SKM-1 treated with dmso at 0.1 percent for 144 hours (cell line): ENCODE data around the gene AUH.
"Not testable (repeated sequence)": the region's sequence is repeated elsewhere in the genome, so short reads cannot be mapped to it uniquely, and the experiment has no call there.

ENCODE experiments used
- DNase-seq: peaks from one replicate; lab custom pipeline; 2025; ENCODE audit not compliant: unreplicated experiment; lab: John Stamatoyannopoulos, UW

The AUH gene, protein sequence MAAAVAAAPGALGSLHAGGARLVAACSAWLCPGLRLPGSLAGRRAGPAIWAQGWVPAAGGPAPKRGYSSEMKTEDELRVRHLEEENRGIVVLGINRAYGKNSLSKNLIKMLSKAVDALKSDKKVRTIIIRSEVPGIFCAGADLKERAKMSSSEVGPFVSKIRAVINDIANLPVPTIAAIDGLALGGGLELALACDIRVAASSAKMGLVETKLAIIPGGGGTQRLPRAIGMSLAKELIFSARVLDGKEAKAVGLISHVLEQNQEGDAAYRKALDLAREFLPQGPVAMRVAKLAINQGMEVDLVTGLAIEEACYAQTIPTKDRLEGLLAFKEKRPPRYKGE

DNA sequence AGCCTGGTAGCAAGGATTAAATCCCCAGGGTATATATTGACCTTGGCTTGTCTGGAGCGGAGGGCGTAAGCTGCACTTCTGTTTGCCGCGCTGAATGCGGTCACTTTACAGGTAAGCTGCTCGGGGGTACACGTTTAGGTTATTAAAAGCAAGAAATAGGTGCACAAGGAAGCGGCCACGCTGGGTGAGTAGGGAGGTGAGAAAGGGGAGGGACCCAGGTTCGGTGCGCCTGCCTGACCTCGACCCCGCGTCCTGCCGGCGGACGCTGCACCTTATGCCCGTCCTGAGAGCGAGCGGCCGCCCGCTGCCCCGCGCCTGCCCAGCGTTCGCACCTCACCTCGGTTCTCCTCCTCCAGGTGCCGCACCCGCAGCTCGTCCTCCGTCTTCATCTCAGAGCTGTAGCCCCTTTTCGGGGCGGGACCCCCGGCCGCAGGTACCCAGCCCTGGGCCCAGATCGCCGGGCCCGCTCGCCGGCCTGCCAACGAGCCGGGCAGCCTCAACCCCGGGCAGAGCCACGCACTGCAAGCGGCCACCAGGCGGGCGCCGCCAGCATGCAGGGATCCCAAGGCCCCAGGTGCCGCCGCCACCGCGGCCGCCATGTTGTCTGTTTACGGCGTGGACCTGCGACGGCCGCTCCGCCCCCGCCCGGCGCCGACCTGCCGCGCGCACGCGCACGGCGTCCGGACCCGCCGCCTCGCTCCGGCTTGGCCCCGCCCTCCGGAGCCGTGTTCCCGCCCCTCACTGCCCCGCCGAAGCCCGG lies at the start of gene AUH:
AUH (minus strand) TSS at position 628 of the 760 bp plus-strand sequence; CDS start at position 599, 29 bp downstream.
- peak; percentile 39 for DNase-seq

DNA sequence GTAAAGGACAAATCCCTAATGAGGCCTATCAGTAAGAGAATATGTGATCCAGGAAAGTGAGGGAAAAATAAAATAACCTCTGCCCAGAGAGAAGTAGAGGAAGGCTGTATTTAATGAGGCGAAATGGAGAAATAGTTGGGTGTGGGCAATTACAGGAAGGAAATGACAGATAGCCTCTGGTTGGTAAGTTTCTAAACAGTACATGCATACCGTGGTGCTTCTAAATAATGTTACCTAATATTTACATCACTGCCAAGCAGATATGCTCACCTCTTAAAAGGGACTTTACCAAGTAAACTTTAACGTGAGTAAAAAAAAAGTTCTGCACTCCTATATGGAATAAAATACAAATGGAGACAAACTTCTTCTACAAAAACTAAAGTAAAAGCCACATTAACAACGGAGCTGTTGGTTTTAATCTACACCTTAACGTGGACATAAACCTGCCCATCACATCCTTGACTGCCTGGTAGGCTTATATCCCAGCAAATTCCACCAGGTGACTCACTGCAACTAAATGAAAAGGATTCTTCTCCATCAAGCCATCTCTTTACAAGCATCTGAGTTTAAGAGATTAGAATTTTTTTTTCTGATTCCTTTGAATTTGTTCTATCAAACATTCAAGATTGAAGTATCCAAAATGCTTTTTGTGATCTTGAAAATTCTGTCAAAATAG lies 49.5 kb upstream of the AUH start:
- DNase-seq, result peak; percentile 69

DNA sequence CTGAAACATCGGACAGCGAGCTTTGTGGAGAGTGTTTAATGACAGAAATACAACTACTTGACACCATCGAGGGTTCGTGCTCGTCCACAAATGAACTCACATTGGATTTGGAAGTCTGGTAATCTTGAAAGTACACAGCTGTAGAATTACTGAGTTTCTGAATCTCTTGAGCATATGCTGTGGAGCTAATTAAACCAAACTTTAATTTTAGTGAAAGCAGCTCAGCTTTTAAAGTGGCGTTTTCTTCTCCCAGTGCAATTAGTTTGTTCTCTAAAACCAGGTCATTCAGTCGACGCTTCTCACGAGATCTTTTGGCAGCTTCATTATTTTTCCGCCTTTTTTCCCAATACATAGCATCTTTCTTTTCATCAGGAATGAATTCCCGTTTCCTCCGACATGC lies 48.4 kb upstream of the AUH start:
- no peak for DNase-seq

DNA sequence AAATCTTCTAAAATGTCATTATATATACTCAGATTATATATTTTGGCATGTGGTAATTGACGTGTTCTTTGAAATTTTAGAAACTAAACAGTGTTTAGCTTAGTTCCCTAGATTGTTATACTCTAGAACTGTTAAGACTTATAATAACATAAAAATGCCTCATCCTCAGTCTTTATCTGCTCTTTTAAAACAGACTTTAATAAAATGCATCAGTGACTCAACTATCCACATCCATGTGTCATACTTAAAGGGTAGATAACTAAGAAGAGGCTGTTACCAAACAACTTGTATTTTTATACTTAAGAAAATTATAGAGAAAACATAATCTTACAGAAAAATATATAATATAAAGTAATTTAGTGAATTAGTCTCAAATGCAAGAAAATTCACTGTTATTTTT lies 46.8 kb upstream of the AUH start:
- DNase-seq, result no peak

DNA sequence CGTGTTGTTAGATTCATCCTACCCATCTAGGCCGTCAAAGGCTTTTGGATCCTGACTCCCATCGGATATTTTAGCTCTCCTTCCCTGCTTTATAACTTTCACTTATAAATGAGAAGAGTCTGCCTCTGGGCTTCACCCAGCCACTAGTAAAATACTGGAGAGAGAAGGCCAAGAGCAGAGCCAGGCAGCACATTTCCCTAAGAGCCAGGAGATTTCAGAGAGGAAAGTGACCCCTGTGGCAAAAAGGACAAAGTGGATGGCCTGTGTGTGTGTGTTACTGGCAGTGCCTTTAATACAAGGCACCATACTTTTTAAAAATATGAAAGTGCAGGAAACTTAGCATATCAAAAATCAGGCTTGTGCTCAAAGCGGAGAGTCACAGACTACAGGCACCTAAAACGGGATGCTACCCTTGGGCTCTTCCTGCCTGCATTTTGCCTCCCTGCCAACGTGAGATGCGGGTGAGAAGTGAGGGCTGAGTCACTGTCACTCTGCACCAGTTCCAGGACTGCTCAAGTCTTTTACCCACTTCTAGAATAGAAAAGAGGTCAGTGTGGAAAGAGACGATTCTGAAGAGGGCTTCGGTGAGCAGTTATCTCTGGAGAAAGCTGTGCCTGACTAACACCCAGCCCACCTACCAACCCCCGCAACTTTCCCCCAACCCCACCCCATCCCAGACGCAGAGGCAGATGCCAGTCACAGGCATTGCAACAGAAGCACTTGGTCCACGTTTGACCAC lies 46.0 kb upstream of the AUH start:
- DNase-seq, result no peak

DNA sequence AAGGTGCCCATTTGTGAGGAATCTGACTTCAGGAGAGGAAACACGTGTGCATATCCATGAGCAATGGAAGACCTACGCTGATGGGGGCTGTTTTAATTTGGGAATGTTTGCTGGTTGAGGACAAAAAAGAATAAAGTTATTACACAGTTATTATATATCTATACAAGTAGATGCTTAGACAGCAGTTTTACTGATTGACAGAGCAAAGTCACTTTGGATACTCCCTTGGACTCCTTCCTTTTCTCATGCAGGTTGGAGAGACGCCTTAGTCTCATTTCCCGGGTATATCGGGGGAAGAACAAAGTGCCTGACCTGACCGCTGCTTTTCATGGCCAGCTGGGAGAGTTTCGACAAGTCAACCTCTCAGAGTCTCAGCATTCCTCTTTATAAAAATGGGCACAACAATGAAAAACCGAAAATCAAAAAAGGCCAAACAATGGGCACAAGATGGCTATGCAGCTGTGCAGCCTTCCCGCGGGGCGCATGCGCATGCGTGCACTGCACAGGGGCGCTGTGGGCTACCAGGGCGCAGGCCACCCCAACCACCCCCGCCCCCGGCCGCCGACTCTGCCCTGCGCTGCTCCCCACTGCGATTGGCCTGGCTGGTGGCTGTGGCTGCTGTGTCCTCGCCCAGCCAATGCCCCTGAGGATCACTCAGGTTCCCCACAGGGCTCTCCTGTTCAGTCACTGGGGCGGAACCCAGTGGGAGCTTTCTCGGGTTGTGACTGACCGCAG lies 43.8 kb upstream of the AUH start:
- DNase-seq, result no peak

DNA sequence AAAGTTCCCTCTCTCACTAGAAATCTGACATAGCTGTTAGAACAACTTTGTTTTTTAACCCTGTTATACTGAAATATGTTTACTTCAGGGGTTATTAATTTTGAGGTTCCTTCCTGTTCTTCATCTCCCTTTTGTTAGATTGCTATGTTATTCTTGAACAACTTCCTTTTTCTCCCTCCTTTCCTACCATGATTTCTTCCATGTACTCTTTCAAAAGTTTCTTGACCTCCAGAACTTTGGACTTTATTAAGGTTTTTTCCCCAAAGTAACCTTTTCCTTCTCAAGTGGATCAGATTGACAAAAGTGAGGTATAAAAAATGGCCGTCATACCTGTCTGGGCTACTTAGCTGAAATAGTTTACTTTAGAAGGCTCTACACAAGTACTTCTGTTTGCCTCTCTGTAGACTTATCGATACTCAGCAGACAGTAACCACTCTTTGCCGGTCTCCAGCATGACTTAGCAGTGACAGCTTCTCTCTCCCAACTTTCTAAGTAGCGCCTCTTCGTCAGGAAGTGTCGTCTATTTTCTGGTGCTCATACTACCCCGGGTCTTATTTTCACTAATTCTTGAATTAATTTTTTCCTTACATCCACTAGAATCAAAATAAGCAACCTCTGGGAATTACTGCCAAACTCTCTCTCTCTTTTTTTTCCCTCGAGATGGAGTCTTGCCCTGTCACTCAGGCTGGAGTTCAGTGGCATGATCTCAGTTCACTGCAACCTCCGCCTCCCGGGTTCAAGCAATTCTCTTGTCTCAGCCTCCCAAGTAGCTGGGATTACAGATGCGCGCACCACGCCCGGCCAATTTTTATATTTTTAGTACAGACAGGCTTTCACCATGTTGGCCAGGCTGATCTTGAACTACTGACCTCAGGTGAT lies 42.2 kb upstream of the AUH start:
- DNase-seq, result no peak

DNA sequence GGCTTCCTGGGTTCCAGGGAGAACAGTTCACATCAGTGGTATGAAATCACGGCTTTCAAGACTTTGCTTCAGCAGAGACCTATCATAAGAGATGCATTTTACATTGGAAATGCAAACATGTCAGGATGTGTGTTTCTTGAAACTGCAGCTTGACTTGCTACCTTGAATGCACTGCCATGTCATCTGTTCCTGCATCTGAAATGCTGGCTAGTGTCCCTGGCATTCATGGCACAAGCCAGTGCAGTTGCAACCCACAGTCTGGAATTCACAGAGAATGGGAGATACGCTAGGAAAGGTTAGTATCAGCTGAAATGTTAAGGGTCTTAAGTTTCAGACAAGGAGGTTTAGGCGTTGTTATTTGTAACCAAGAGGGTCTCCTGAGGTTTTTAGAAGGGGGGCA lies 37.2 kb upstream of the AUH start:
- no peak for DNase-seq

DNA sequence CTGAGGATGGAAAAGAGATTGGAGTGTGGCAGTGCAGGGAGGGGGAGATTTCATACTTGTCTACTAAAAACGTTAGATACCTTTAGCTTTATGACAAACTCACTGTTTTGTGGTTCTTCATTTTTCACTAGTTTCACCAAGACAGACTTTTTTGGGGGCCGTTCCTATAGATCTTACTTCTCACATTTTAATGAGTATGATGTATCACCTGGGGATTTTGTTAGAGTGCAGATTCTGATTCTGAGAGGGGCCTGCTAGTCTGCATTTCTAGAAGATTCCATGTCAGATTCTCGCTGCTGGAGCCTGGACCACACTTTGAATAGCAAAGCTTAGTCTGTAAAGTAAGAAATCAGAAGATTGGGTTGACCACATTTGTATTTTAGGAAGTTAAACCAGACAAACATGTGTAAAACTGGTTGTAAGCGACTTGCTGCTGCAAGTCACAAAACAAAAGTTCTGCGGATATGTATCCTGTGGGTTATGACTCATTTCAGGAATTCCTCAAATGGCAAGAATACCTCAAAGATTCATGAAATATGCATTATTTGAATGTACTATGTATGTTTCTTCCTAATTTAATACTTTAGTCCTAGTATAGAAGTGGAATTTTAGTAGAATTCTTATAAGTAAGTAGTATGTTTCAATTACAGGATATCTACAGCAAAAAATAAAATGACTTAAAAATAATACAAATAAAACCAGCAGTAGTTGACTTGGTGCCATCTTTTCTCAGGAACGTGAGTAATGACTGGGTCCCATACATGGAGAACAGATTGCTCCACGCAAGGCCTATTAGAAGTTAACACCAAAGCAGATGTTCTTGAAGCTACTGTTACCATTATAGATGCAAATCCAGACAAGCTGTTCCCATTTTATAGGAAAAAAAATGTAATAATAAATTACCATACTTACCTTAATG lies 34.1 kb upstream of the AUH start:
- peak; percentile 25 for DNase-seq

DNA sequence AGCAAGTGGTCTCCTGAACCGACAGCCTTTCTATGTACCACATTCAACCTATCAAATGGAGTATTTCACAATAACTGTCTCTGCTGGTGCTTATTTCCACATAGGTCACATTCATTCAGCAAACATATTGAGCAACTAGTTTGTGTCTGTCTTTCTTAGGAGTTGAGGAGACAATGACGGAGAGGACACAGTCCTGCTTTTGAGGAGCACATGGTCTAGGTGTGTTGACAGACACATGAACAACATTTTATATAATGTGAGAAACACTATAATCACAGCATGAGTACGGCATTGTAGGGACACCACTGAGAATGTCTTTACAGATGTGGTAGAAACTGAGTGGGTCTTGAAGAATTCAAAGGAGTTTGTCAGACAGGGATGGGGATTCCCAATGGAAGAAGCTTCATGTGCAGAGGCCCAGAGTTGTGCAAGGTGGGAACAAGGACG lies 33.4 kb upstream of the AUH start:
- DNase-seq, result peak; percentile 57

DNA sequence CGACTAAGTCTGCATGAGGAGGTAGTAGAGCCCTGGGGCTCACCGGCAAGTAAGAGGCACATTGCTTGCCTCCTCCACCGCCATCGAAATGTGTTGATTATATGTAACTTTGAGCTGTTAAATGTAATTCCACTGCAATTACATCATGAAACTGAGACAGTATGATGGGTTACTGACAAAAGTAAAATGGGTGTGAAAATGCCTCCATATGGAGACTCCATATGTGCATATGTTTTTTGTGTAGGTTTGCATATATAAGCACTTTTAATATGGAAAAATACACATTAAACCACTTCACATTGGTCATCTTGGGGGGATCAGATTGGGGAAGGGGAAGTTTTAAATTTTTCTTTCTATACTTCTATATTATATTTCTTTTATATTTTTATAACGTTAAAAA lies 32.1 kb upstream of the AUH start:
- DNase-seq, result no peak

DNA sequence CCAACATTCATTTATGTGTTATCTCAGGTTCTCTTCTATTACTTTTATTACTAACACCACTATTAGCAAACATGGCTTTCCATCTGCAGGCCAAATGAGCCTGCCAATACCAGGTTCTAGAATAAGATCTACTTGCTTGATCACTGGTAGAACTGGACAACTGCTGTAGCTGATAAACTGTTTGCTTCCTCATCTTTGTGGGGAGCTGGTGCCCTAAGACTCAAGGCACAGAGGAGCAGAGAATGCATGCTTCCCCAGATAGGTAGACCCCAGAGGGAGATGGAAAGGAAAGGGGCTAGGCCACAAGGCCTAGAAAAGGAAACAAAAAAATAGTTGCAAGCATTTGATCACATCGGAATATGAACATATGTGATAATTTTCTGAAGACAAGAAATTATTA lies 30.7 kb upstream of the AUH start:
- no peak for DNase-seq

DNA sequence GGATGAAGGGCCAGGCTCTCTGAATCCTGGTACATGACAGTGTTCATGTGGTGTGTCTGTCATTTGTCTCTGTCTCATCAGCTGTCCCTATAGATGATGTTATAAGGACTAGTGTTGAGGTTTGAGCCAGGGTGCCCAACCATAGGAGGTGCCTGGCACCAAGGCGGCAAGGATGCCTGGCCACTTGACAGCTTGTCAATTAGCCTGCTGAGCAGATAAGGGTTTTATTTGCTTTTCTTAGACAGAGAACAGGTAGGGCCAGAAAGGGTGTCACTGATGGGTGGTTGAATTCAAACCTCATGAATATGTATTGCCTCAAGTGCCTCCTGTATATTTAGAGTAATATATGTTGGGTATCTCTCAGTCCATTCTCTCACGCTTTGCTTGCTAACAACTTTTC lies 30.1 kb upstream of the AUH start:
- no peak for DNase-seq

DNA sequence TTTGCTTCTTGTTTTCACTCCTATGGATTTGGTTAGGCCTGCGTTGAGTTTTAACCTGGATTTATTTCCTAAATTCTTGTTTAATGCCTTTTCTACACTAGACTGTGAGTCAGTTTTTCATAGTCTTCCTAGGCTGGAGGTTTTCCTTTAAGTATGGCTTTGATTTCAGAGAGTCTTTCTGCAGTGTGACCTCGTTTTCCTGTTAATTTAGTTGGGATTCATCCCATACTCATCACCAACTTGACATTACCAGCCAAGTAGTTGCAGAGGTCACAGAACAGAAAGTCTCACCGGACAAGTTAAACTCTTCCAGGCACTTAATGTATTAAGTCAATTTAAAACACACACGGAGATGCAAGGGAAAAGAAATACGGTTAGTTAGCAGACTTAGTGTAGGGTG lies 29.7 kb upstream of the AUH start:
- DNase-seq, result no peak

DNA sequence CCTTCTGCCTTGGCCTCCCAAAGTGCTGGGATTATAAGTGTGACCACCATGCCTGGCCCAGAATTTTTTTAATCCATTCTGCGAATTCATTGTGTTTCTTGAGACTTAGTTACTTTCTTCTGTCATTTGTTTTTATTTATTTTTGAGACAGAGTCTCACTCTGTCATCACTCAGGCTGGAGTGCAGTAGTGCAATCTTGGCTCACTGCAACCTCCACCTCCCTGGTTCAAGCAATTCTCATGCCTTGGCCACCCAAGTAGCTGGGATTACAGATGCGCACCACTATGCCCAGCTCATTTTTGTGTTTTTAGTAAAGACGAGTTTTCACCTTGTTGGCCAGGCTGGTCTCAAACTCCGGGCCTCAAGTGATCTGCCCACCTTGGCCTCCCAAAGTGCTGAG lies 28.0 kb upstream of the AUH start:
- not testable (repeated sequence) for DNase-seq

DNA sequence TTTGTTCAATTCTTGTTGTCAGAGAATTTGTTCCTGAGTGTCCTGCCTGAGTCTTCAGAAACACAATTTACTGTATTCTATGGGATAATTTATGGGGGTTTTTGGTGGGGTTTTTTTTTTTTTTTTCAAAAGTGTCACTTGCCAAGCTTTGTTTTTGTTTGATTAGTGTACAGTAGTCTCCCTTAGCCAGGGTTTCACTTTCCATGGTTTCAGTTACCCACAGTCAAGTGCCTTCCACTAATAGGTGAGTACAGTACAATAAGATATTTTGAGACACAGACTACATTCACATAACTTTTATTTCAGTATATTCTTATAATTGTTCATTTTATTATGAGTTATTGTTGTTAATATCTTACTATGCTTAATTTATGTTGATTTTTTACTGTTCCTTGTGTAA lies 25.0 kb upstream of the AUH start:
- DNase-seq, result no peak

DNA sequence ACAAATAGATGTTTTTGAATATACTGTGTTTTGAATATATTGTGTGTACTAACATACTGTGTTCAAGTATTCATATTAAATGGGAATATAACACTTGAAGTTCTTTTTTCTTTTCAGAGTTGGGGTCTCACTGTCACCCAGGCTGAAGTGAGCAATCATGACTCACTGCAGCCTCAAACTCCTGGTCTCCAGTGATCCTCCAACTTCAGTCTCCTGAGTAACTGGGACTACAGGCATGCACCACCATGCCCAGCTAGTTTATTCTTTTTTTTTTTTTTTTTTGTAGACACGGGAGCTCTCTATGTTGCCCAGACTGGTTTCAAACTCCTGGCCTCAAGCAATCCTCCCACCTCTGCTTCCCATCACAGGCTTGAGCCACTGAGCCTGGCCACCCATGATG lies 23.2 kb upstream of the AUH start:
- no peak for DNase-seq

DNA sequence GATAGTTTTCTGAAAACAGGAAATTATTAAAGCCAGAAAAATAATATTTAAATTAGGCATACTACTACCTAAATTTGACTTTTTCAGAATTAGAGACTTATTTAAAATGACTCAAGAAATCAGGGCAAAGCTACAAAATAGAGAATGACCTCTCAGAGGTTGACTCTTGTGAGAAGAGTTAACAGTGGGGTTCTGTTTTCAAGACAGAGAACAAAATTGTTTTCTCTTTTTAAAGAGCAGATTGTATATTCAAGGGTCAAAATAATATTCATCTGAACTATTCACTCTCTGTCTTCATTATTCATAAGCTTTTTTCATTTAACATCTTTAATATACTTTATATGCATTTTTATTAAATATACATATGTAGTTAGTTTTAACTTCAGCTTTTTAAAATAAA lies 21.9 kb upstream of the AUH start:
- DNase-seq, result no peak

DNA sequence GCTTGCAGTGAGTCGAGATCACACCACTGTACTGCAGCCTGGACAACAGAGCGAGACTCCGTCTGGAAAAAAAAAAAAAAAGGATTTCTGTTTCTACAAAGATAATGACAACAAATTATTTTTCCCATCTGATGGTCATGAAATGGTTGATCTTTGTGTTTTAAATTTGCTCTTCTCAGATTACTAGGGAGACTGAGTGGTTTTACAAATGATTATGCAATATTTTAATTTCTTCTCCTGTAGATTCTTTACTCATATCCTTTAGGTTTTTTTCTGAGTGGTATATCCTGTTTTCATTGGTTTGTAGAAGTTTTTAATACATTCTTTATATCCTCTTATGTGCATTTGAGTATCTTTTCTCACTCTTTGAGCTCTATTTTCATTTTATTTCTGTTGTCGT lies 20.6 kb upstream of the AUH start:
- no peak for DNase-seq
